ENCODE data around the gene PPM1M.

The PPM1M gene

GRCh38 chr3:52230889-52231499 is 14.6 kb upstream of the PPM1M start:
- no peak for DNase-seq (ENCODE audit: low read depth)

GRCh38 chr3:52231502-52232278 is 13.9 kb upstream of the PPM1M start:
- peak; percentile 67 for DNase-seq (ENCODE audit: low read depth)

GRCh38 chr3:52232279-52233107 is 13.1 kb upstream of the PPM1M start:
- no peak for DNase-seq (ENCODE audit: low read depth)

- DNase-seq (ENCODE audit: low read depth), result no peak
Measured at GRCh38 chr3:52233108-52233591, 12.4 kb upstream of the PPM1M start.

DNA sequence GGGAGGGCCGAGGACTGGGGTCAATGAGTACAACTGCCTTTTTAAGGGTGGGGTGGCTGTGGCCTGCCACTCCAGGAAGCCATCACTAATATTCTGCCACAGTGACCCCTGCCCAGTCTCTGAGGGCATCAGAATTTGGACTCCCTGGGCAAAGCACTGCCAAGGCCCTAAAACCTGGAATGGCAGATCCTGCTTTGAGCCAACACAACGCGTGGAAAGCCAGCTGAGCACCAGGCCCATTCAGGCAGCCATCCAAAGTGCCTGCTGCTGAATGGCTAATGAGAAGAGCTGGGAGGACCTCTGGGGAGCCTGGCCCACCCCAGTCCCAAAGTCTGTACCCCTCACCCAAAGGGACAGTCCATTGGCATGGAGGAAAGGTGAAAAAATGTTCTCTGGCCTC is 11.6 kb upstream of the PPM1M start:
- no peak for DNase-seq (ENCODE audit: low read depth)

GRCh38 chr3:52234516-52235447 is 10.8 kb upstream of the PPM1M start:
- no peak for DNase-seq (ENCODE audit: low read depth)

DNA sequence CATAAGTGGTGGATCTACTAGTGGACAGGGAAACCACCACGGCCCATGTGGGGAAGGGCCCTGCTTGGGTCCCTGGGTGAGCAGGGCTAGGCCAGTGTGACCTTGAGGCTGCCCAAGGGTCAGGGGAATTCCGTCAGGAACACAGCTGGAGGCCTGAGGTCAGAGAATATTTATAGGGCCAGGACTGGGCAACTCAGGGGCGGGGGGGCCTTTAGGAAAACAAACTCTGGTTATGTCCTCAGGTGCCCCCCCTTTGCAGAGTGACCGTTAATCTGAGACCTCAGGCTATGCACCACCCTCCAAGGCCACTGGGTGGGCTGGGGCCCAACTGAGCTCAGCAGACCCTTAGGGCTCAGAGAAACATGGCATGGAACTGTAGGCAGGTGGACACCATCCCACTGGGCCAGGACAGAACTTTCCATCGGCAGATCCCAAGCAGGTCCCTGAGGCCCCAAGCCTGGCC is 9.1 kb upstream of the PPM1M start:
- DNase-seq (ENCODE audit: low read depth), result no peak

DNA sequence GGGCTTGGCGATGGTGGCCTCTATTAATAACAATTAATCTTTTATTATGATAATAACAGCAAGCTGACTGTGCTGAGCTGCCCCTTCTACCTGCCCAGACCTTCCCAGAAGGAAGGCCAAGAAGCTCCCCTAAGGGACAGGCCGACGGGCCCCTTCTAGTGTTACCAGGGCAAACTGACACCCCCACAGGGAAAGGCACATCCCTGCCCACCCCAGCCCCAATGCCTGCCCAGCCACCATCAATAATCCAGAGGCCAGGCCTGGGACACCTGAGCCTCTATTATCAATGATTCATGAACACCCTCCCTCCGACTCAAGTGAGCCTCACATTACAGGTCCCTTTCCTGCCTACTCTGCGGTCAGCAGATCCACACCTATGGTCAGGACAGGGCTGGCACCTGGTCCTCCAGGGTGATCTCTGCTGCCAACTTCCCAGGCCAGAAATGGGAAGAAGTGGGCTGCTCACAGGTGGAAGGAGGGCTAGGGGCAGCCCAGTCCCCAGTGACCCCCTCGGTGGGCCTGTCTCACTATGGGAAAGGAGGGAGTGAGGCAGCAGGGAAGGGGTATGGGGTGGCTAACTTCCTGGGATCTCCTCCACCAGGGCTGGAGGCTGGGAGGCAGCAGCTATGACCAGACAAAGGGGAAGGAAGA is 8.4 kb upstream of the PPM1M start:
- no peak for DNase-seq (ENCODE audit: low read depth)

DNA sequence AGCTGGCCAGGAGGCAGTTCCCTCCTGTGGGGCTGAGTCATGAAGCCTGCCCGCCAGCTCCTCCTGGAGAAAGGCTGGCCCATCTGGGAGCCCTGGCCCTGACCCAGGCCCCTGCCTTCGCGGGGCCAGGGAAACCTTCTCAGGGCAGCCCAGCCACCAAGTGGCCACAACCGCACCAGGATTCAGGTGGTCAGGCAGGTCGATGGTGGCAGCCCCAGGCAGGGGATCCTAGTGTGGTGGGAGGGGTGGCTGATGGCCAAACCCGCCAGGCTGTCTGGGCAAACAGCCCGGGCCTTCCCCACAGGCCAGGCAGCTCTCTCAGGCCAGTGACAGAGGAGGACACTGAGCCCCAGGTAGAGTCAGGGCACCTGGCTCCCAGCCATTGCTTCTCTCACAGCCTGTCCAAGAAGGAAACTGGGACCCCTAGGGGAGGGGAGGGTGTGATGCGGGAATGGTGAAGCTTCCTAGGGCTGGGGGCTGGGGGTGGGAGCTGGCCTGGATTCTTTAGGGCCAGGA is 7.8 kb upstream of the PPM1M start:
- no peak for DNase-seq (ENCODE audit: low read depth)

DNA sequence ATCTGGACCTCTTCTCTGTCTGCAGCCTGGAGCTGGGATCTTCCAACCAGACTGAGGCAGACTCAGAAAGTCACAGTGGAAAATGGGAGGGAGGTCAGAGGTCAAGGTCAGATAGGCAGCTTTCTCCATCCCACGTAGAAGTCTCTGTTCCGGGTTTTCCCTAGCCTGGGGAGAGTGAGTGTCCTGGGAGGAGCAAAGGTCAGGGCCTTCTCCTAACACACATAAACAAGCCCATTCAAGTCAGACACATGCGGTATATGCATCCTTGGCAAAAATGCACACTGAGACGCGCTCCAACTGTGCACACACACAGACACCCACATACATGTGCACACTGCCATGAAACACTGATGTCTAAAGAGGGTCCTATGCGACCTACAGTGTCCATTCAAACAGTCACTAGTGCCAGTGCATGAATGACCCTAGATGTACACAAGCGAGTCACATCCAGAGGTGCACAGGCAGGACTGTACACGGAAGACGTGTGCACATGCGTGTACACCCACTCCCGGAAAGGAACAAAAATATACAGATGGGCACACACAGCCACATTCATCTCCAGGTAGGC is 7.3 kb upstream of the PPM1M start:
- DNase-seq (ENCODE audit: low read depth), result no peak

DNA sequence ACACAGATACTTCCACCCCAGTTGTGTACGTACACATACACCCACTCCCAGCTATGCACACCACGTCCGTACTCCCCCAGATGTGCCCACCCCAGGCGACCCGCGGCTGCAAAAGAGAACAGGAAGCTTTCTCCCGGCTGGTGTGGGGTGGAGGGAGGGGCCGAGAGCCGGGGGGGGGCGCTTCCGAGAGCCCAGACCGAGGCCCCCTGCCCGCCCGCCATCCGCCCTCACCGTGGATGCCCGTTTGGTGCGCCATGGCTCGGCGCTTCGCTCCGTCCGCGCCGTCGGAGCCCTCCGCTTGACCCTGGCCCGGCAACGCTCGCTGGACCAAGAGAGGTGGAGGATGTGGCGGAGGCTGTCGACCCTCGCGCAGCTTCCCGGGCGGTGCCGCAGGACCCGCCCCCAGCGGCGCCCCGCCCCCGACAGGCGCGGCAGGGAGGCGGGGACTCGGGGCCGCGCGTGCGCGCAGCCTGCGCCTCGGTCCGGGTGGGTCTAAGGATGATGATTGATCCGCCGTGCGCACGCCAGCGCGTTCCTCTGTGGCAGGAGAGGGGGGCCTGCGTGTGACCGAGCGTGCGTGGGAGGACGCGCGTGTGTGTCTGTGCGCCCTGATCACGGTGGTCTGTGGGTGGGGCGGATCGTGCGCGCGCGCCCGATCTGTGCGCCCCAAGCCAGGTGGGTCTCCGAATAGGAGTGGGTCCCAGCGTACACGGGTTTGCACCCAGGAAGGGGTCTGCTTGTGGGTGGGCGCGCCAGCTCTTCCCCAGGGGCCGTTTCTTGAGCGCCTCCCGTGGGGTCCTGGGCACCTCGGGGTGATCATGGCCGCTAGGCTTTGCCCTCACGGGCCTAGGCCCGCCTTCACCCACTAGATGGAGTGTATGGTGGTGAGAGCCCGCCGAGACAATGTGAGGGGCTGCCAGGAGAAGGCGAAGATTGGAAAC is 6.5 kb upstream of the PPM1M start, which contains the start of gene TWF2:
TWF2 (minus strand) TSS at position 398 of the 941 bp plus-strand sequence; CDS start at position 256, 142 bp downstream.
- DNase-seq (ENCODE audit: low read depth), result peak; percentile 79

- DNase-seq (ENCODE audit: low read depth), result no peak
Measured at GRCh38 chr3:52240059-52240885, 5.3 kb upstream of the PPM1M start.

DNA sequence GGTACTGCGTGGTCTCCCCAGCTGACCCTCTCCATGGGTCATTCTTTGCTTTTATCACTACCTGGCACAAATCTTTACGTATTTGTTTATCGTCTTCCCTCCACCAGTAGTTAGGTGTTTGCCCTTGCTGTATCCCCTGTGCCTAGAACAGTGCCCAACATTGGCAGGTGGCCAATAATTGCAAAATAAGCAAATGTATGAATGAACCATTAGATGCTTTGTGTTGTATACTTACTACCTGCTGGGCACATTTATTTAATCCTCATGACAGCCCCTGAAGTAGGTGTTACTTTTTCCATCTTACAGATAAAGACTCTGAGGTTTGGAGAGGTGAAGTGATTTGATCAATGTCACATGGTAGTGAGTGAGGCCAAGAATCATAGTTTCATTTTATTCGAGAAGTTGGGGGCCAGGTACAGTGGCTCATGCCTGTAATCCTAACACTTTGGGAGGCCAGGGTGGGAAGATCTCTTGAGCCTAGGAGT is 4.6 kb upstream of the PPM1M start:
- DNase-seq (ENCODE audit: low read depth), result no peak

GRCh38 chr3:52242039-52242438 is 3.5 kb upstream of the PPM1M start:
- DNase-seq (ENCODE audit: low read depth), result no peak

DNA sequence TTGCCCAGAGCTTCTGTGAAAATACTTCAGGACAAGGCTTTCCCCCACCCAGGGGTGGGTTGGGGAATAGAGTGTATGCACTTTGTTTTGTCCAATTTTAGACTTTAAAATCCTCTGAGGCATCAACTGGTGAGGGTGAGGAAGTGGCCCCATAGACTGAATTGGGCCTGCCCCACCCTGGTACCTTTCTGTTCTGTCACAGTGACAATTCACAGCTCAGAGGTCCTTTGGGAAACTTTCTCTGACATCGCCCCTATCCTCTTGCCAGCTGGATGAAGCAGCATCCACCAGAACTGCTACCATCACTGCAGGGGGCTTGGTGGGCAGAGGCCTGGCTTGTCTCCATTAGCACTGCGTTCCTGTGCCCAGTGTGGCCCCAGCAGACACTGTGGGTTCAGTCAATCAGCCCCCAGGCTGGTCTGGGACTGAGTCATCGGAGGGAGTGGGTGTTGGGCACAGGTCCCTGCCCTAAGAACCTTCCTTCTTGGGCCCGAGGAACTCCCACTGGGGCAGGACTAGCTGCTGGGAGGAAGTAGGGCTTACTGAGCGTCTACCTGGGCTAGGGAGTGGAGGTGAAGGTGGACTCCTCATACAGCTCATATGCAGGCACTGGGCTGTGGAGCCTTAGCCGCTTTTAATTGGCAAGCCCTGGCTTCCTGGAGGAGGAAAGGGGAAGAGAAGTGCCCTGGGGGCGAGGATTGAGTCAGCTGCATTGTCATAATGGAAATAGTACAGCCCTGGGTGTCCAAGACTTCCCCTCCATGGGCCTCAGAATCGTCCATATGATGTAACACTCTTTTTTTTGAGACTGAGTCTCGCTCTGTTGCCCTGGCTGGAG is 1.5 kb upstream of the PPM1M start:
- no peak for DNase-seq (ENCODE audit: low read depth)

DNA sequence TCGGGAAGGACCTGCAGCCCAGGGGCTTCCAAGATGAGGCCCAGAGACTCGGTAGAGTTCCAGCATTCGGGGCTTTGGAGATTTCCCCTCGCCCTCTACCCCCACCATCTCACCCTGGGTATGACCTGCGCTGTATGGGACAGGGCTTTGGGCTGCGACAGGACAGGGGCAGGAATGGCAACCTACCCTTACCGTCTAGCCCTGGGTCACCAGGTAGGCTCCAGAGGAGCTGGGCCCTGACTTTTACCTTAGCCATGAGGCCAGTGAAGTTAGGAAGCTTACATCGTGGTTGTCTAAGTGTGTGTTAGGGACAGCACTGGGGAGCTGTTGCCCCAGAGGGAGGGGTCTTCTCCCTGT is 683 bp downstream of the PPM1M start:
- no peak for DNase-seq (ENCODE audit: low read depth)

DNA sequence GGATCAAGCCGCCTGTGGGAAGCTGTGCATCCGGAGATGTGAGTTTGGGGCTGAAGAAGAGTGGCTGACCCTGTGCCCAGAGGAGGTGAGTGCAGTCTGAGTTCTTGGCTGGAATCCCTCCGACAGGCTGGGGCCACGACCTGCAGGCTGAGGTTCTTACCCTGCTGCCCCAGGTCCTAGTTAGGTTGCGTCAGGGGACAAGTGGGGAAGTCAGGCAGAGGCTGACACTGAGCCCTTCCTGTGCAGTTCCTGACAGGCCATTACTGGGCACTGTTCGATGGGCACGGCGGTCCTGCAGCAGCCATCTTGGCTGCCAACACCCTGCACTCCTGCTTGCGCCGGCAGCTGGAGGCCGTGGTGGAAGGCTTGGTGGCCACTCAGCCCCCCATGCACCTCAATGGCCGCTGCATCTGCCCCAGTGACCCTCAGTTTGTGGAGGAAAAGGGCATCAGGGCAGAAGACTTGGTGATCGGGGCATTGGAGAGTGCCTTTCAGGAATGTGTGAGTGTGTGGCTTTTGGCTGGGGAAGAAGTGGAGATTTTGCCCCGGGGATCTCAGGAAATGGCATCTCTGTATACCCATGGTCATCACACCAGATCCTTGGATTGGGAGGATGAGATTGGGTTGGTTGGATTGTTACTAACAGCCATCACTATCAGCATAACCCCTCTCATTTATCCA is 1.3 kb downstream of the PPM1M start:
- DNase-seq (ENCODE audit: low read depth), result no peak

All from T-helper 22 cell (primary cell).